GM06990 (cell line): ENCODE results near the gene BNIP2.
"Not testable (repeated sequence)": the region's sequence is repeated elsewhere in the genome, so short reads cannot be mapped to it uniquely, and the experiment has no call there.

Source experiments
- DNase-seq: peaks from one replicate; pipeline ENCODE4 v3.0.0-alpha.2; 2011; ENCODE audit not compliant: insufficient read length; ENCODE audit errors: extremely low read depth
- H3K27me3 ChIP-seq: replicated peaks from 2 replicates; pipeline ENCODE4 v1.6.0; 2011; ENCODE audit warnings: low read length; ENCODE audit not compliant: control insufficient read depth, insufficient read depth
- H3K36me3 ChIP-seq: 2 replicates; pipeline ENCODE4 v1.5.1; 2011; ENCODE audit warnings: low read length; ENCODE audit not compliant: control insufficient read depth, insufficient read depth
- H3K4me3 ChIP-seq: replicated peaks from 2 replicates; pipeline ENCODE4 v1.5.1; 2011; ENCODE audit warnings: low read depth, mild to moderate bottlenecking, control low read depth, low read length
- TF ChIP-seq, protein P1 (sequence below): IDR thresholded peaks from 2 replicates; pipeline ENCODE4 v1.5.1; 2011; ENCODE audit warnings: low read length, control low read depth, mild to moderate bottlenecking, inconsistent platforms; ENCODE audit not compliant: insufficient read depth, poor library complexity, severe bottlenecking

The BNIP2 gene

DNA sequence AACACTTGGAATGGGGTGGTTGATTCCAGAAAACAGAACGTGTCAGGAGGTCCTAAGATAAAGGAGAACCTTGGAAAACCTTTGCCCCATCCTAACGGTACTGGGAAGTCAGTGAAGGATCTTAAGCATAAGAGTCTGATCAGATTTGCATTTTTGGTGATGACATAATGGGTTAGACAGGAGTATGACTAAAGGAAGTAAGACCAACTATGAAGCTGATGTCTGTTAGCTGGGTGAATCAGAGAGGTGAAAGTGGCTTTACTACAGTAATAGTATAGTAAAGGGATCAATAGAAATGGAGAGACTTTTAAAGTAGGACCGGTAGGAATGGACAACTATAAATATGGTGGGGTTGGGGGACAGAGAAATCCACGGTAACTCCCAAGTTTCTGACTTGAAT lies 44.4 kb downstream of the BNIP2 start:
- no peak for DNase-seq
- TF ChIP-seq, protein P1, sequence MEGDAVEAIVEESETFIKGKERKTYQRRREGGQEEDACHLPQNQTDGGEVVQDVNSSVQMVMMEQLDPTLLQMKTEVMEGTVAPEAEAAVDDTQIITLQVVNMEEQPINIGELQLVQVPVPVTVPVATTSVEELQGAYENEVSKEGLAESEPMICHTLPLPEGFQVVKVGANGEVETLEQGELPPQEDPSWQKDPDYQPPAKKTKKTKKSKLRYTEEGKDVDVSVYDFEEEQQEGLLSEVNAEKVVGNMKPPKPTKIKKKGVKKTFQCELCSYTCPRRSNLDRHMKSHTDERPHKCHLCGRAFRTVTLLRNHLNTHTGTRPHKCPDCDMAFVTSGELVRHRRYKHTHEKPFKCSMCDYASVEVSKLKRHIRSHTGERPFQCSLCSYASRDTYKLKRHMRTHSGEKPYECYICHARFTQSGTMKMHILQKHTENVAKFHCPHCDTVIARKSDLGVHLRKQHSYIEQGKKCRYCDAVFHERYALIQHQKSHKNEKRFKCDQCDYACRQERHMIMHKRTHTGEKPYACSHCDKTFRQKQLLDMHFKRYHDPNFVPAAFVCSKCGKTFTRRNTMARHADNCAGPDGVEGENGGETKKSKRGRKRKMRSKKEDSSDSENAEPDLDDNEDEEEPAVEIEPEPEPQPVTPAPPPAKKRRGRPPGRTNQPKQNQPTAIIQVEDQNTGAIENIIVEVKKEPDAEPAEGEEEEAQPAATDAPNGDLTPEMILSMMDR: no peak
- no peak overlapping the region for H3K4me3 ChIP-seq
- no peaks in the 10 kb centered on the region for H3K27me3 ChIP-seq
- peaks cover 4% of the 10 kb centered on the region; the same call in 1 of the 2 replicates for H3K36me3 ChIP-seq

DNA sequence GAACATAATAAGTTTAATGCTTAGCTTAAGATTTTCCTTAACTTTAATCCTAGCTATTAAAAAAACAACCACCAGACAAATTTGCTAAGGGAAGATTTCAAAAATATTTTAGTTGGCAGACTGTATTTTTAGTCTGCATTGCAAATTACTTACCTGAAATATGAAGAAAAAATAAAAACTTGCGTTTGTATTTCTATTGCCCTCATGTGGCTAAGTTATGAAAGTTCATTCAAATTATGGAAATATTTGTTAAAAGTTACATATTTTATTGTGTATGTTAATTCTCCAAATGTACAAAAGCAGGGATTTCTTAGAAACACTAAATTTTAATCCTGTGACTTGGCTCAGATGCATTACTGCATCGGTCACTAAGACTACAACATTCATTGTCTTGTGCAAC lies 46.8 kb downstream of the BNIP2 start:
- H3K4me3 ChIP-seq: no peak overlapping the region
- peaks cover 4% of the 10 kb centered on the region; the same call in 1 of the 2 replicates for H3K36me3 ChIP-seq
- no peaks in the 10 kb centered on the region for H3K27me3 ChIP-seq
- TF ChIP-seq, protein P1: no peak
- DNase-seq: no peak

DNA sequence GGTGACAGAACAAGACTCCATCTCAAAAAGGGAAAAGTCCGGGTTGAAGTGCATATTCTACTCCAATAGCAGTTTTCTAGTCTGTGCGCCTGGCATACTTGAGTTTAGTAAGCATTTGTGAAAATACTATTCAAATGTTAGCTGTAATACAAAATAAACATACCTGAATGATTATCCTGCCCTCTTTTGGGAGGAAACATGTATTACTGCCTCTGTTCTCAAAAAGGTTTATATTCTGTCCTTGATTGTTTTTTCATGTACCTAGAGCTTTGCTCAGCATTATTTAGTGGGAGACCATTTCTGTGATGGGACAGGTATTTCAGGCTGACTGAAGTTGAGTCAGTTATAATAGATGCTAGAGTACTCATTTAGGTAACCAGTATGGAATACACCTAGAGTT lies 51.6 kb downstream of the BNIP2 start:
- not testable (repeated sequence) for H3K27me3 ChIP-seq, DNase-seq, H3K36me3 ChIP-seq, H3K4me3 ChIP-seq

DNA sequence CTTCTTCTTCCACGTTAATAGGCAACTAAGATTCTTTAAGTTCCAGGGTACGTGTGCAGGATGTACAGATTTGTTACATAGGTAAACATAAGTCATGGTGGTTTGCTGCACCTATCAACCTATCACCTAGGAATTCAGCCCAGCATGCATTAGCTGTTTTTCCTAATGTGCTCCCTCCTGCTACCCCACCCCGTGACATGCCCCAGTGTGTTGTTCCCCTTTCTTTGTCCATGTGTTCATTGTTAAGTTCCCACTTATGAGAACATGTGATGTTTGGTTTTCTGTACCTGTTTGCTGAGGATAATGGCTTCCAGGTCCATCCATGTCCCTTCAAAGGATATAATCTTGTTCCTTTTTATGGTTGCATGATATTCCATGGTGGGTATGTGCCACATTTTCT lies 52.9 kb downstream of the BNIP2 start:
- H3K36me3 ChIP-seq: no peaks in the 10 kb centered on the region; the same call in 1 of the 2 replicates
- H3K4me3 ChIP-seq: no peak overlapping the region
- no peaks in the 10 kb centered on the region for H3K27me3 ChIP-seq
- no peak for DNase-seq
- TF ChIP-seq, protein P1: no peak

DNA sequence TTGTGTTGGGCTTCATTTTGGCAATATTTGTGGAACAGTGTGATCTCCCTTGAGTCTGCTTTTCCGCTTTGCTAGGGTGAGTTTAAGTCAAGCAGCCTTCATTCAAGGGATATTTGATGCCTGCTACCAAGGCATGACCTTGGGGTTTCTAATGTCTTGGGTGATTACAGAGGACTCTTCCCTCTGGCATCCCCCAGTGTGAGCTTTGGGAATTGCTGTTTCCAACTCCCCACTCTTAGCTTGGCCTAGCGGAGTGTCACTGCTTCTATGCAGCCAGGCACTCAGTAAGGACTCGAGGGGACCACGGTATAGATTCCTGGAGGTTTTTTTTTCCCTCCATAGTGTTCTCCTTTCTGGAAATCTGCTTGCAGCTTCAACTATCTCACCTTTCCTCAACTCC lies 56.4 kb downstream of the BNIP2 start:
- H3K27me3 ChIP-seq: no peaks in the 10 kb centered on the region
- TF ChIP-seq, protein P1: no peak
- no peak for DNase-seq
- H3K4me3 ChIP-seq: no peak overlapping the region
- no peaks in the 10 kb centered on the region for H3K36me3 ChIP-seq

DNA sequence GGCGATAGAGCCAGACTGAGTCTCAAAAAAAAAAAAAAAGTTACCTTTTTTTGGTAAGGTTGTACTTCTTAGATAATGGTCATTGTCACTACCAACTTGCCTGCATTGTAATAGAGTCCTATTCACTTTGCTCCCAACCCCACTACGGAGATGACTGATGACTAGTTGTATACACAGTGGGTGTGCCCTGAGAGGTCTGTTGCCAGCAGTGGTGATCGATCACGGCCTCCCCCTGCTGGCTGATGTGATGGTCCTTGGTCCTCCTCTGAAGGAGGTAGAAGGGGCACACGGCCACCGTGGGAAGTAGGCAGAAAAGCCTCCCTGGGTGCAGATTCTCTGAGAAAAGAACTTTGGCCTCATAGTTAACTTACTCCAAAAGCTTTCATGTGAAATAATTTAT lies 66.8 kb downstream of the BNIP2 start:
- H3K27me3 ChIP-seq: no peaks in the 10 kb centered on the region; the same call in 1 of the 2 replicates
- no peak overlapping the region for H3K4me3 ChIP-seq
- TF ChIP-seq, protein P1: peak; percentile 83
- peak; percentile 39 for DNase-seq
- H3K36me3 ChIP-seq: no peaks in the 10 kb centered on the region
